ENCODE data around the gene UPF1.

Gene UPF1

DNA sequence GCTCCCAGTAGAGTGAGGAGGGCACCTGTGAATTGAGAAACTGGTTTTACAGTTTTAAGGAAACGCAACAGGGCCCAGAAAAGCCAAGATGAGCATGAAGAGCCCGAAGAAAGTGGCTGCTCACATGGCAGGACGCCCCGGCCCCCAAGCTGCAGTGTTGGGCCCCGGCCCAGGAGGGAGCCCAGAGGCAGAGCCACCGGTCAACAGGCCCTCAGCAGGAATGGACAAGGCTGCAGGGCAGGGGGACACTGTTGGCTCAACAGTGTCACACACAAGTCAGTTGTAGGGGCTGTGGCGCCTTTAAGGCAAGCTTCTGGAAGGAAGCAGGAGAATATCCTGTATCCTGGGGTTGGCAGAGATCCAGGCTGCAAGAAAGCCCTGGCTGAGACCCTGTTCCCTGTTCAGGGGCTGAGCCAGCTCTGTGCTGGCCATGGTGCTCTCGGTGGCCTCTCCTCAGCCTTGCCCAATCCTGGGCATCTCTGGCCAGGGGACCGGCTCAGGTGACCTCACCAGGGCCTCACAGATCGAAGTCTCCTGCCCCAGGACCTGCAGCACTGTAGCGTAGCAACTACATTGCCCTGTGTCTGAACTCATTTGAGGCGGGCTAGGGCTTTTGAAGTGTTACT is 28.0 kb downstream of the UPF1 start:
- Histone ChIP-seq H3K36me3 (ENCODE audit: control insufficient read depth, insufficient read depth, low read length) (peaks cover 98% of the 10 kb centered on the region), H3K27ac (ENCODE audit: low read depth, low read length, severe bottlenecking) (no peak overlapping the region), H3K9me3 (ENCODE audit: control insufficient read depth, low read length) (no peaks in the 10 kb centered on the region), H3K4me1 (ENCODE audit: control insufficient read depth, insufficient read depth, low read length, poor library complexity, severe bottlenecking) (no peaks in the 10 kb centered on the region), H3K4me3 (ENCODE audit: extremely low read depth, insufficient read depth, low read length, poor library complexity, severe bottlenecking) (no peak overlapping the region)
- 96 to 97% methylated on average over 10 to 12 of the region's 12 CpGs for WGBS, 2 experiments (ENCODE audit: insufficient coverage in 2 of 2)

DNA sequence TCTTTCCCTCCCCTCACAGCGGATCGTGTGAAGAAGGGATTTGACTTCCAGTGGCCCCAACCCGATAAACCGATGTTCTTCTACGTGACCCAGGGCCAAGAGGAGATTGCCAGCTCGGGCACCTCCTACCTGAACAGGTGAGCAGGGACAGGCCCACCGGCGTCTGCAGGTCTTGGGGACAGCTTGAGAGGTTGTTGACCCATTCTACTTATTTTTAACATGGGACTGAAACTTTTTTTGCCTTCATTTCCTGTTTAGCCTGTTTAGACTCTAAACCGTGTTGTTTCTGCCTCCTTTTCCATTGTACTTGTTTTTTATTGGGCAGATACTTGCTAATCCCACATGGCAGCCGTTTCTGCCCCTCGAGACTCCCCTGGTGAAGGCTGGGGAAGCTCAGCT is 28.5 kb downstream of the UPF1 start:
- Histone ChIP-seq H3K4me3 (ENCODE audit: extremely low read depth, insufficient read depth, low read length, poor library complexity, severe bottlenecking) (no peak overlapping the region), H3K4me1 (ENCODE audit: control insufficient read depth, insufficient read depth, low read length, poor library complexity, severe bottlenecking) (no peaks in the 10 kb centered on the region), H3K36me3 (ENCODE audit: control insufficient read depth, insufficient read depth, low read length) (peaks cover 98% of the 10 kb centered on the region), H3K9me3 (ENCODE audit: control insufficient read depth, low read length) (no peaks in the 10 kb centered on the region), H3K27ac (ENCODE audit: low read depth, low read length, severe bottlenecking) (no peak overlapping the region)
- 92 to 97% methylated on average over 4 to 11 of the region's 11 CpGs for WGBS, 2 experiments (ENCODE audit: insufficient coverage in 2 of 2)

DNA sequence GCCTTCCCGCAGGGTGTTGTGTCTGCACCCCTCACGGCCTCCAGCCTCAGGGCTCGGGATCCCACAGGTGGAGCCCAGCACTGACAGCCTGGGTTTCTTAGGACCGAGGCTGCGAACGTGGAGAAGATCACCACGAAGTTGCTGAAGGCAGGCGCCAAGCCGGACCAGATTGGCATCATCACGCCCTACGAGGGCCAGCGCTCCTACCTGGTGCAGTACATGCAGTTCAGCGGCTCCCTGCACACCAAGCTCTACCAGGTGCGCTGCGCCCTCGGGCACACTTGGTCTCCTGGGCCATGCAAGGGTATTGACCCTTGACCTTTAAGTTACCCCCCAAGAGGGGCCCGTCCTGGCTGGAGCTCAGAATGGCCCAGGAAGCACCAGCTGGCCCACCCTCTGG is 29.0 kb downstream of the UPF1 start:
- WGBS, 2 experiments (ENCODE audit: insufficient coverage in 2 of 2) = 95 to 99% methylated on average over 15 to 17 of the region's 17 CpGs
- Histone ChIP-seq H3K4me3 (ENCODE audit: extremely low read depth, insufficient read depth, low read length, poor library complexity, severe bottlenecking) (no peak overlapping the region), H3K9me3 (ENCODE audit: control insufficient read depth, low read length) (no peaks in the 10 kb centered on the region), H3K36me3 (ENCODE audit: control insufficient read depth, insufficient read depth, low read length) (peaks cover 98% of the 10 kb centered on the region), H3K4me1 (ENCODE audit: control insufficient read depth, insufficient read depth, low read length, poor library complexity, severe bottlenecking) (no peaks in the 10 kb centered on the region), H3K27ac (ENCODE audit: low read depth, low read length, severe bottlenecking) (no peak overlapping the region)

DNA sequence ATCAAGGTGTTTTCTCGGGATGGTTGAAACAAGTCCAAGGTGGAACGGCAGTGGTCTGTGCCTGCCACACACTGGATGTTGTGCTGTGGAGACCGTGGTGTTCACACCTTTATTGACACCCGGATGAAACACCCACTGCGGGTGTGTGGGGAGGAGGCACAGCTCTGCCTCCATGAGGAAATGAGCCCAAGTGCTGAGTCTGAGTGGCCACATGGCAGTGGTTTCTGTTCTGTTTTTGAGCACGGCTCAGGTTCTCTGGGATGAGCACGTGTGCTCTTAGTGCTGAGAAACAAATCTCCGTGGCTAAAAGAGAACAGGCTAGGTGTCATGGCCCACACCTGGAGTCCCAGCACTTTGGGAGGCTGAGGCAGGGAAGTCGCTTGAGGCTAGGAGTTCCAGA is 29.5 kb downstream of the UPF1 start:
- Histone ChIP-seq H3K4me3 (ENCODE audit: extremely low read depth, insufficient read depth, low read length, poor library complexity, severe bottlenecking) (no peak overlapping the region), H3K36me3 (ENCODE audit: control insufficient read depth, insufficient read depth, low read length) (peaks cover 97% of the 10 kb centered on the region)
- 95 to 97% methylated on average over 8 to 9 of the region's 9 CpGs for WGBS, 2 experiments (ENCODE audit: insufficient coverage in 2 of 2)

DNA sequence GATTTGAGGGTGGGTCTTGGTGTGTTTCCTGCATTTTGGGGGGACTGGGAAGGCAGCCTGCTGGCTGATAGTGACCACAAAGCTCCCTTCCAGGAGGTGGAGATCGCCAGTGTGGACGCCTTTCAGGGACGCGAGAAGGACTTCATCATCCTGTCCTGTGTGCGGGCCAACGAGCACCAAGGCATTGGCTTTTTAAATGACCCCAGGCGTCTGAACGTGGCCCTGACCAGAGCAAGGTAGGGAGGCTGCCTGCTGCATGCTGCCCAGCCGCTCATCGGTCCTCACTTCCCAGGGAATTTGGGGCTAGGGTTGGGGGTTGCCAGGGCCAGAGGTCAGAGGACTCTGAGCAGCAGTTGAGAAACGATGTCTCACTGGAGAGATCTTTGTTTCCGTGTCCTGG is 30.2 kb downstream of the UPF1 start:
- no peak overlapping the region for H3K4me3 ChIP-seq (ENCODE audit: extremely low read depth, insufficient read depth, low read length, poor library complexity, severe bottlenecking)
- H3K27ac ChIP-seq (ENCODE audit: low read depth, low read length, severe bottlenecking) = no peak overlapping the region
- WGBS, 2 experiments (ENCODE audit: insufficient coverage in 2 of 2) = 95 to 98% methylated on average over 12 of the region's 12 CpGs
- H3K4me1 ChIP-seq (ENCODE audit: control insufficient read depth, insufficient read depth, low read length, poor library complexity, severe bottlenecking) = no peaks in the 10 kb centered on the region
- no peaks in the 10 kb centered on the region for H3K9me3 ChIP-seq (ENCODE audit: control insufficient read depth, low read length)
- peaks cover 94% of the 10 kb centered on the region for H3K36me3 ChIP-seq (ENCODE audit: control insufficient read depth, insufficient read depth, low read length)

More for the DNA sequence above, 29.5 kb downstream of the UPF1 start:
- no peak overlapping the region for H3K27ac ChIP-seq (ENCODE audit: low read depth, low read length, severe bottlenecking)
- H3K9me3 ChIP-seq (ENCODE audit: control insufficient read depth, low read length) = no peaks in the 10 kb centered on the region
- no peaks in the 10 kb centered on the region for H3K4me1 ChIP-seq (ENCODE audit: control insufficient read depth, insufficient read depth, low read length, poor library complexity, severe bottlenecking)

DNA sequence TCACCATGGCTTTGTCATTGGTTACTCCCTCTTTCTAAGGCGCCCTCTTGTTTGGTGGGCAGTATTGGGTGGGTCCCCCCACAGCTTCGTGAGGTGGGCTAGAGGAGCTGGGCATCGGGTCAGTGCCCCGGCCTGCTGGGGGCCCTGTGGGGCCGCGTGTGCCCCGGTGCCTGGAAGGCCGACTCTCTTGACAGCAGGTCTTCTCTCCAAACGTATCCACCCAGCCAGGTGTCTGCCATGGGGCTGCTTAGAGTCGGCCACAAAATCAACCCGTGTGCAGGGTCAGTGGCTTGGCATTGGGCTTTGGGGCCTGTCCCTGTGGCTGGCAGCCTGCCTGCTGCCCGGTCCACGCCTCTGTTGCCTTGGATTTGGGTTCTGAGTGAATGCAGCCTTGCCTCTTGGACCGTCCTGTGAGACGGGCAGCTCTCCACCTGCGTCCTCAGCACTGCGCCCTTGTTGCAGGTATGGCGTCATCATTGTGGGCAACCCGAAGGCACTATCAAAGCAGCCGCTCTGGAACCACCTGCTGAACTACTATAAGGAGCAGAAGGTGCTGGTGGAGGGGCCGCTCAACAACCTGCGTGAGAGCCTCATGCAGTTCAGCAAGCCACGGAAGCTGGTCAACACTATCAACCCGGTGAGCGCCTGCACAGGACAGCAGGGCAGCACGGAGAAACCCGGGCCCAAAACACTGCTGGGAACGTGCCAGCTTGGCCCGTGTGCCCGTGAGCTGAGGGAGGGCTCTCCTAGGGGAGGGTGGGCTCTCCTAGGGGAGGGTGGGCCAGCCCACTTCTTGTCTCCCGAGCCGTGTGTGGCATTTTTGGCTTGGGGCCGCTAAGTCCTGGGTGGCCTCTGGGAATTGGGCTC is 31.4 kb downstream of the UPF1 start:
- no peaks in the 10 kb centered on the region for H3K4me1 ChIP-seq (ENCODE audit: control insufficient read depth, insufficient read depth, low read length, poor library complexity, severe bottlenecking)
- no peaks in the 10 kb centered on the region for H3K9me3 ChIP-seq (ENCODE audit: control insufficient read depth, low read length)
- no peak overlapping the region for H3K4me3 ChIP-seq (ENCODE audit: extremely low read depth, insufficient read depth, low read length, poor library complexity, severe bottlenecking)
- no peak overlapping the region for H3K27ac ChIP-seq (ENCODE audit: low read depth, low read length, severe bottlenecking)
- peaks cover 94% of the 10 kb centered on the region for H3K36me3 ChIP-seq (ENCODE audit: control insufficient read depth, insufficient read depth, low read length)
- 94 to 99% methylated on average over 28 to 32 of the region's 33 CpGs for WGBS, 2 experiments (ENCODE audit: insufficient coverage in 2 of 2)

DNA sequence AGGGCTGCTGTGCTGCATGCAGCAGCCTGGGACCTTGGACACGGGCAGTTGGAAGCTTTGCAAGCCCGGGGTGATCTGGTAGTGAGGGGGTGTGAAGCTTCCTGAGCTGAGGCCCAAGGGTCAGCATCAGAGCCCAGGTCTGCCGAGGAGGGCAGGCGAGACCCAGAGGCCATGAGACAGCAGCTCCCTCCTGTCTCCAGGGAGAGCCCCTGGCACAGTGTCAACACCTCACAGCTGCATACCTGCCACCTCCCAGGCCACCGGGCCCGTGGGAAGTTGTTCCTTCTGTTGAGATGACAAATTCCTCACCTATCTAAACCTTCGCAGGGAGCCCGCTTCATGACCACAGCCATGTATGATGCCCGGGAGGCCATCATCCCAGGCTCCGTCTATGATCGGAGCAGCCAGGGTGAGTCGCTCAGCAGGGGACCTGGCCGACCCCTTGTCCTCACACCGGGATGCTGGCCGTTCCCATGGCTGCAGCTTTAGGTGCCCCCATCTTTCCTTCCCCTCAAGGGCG is 32.1 kb downstream of the UPF1 start:
- no peaks in the 10 kb centered on the region for H3K9me3 ChIP-seq (ENCODE audit: control insufficient read depth, low read length)
- no peak overlapping the region for H3K27ac ChIP-seq (ENCODE audit: low read depth, low read length, severe bottlenecking)
- H3K4me1 ChIP-seq (ENCODE audit: control insufficient read depth, insufficient read depth, low read length, poor library complexity, severe bottlenecking) = no peaks in the 10 kb centered on the region
- peaks cover 88% of the 10 kb centered on the region for H3K36me3 ChIP-seq (ENCODE audit: control insufficient read depth, insufficient read depth, low read length)
- H3K4me3 ChIP-seq (ENCODE audit: extremely low read depth, insufficient read depth, low read length, poor library complexity, severe bottlenecking) = no peak overlapping the region
- 95 to 96% methylated on average over 14 of the region's 16 CpGs for WGBS, 2 experiments (ENCODE audit: insufficient coverage in 2 of 2)

DNA sequence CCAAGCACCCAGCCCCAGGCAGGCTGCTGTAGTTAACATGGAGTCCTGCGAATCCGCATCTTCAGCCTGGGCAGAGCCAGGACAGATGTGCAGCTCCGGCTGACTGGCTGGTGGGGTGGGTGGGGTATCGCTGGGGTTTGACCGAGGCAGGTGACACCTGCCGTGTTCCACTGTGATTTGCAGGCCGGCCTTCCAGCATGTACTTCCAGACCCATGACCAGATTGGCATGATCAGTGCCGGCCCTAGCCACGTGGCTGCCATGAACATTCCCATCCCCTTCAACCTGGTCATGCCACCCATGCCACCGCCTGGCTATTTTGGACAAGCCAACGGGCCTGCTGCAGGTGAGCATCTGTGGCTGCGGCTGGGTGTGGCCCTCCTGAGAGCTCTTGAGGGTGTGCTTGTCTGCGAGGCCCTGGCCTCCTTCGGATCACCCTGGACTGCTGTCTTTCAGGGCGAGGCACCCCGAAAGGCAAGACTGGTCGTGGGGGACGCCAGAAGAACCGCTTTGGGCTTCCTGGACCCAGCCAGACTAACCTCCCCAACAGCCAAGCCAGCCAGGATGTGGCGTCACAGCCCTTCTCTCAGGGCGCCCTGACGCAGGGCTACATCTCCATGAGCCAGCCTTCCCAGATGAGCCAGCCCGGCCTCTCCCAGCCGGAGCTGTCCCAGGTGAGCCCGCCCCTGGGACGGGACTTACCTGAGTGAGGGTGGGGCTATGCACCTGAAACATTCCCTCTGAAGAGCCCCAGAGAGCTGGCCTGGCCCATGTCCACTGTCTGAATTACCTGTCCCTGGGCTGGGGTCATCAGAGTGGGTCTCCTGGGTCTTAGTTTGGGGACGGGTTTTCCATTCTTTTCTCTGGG is 33.6 kb downstream of the UPF1 start:
- Histone ChIP-seq H3K9me3 (ENCODE audit: control insufficient read depth, low read length) (no peaks in the 10 kb centered on the region), H3K36me3 (ENCODE audit: control insufficient read depth, insufficient read depth, low read length) (peaks cover 74% of the 10 kb centered on the region), H3K4me1 (ENCODE audit: control insufficient read depth, insufficient read depth, low read length, poor library complexity, severe bottlenecking) (no peaks in the 10 kb centered on the region), H3K4me3 (ENCODE audit: extremely low read depth, insufficient read depth, low read length, poor library complexity, severe bottlenecking) (no peak overlapping the region), H3K27ac (ENCODE audit: low read depth, low read length, severe bottlenecking) (no peak overlapping the region)
- 92 to 95% methylated on average over 22 to 27 of the region's 27 CpGs for WGBS, 2 experiments (ENCODE audit: insufficient coverage in 2 of 2)

DNA sequence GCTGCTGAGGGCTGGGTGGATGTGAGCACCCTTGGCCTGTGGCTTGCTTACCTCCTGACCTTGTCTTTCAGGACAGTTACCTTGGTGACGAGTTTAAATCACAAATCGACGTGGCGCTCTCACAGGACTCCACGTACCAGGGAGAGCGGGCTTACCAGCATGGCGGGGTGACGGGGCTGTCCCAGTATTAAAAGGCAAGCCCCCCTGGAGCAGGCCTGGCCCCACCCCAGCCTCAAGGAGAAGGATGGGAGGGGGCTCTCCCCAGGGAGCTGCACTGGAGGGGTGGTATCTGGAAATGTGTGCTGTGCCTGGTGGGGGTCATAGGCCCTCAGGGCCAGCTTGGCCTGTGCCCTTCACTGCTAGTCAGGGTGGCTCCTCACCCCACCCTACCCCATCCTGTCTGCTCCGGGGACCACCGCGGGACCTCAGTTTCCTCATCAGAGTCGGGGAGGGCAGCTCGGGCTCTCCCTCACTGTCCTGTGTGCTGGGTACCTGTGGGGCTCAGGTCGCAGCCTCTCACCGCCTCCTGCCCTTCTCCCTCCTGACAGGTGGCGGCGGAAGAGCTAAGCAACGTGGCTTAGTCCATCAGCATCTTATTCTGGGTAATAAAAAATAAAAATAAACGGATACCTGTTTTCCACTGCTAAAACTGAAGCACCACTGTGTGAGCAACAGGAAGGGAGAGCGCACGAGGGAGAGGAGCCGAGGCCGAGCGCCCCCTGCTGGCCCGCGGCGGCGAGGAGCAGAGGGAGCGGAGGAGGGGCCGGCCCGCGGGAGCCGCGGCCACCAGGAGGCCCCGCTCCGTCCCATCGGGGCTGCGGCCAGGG is 34.4 kb downstream of the UPF1 start:
- Histone ChIP-seq H3K27ac (ENCODE audit: low read depth, low read length, severe bottlenecking) (no peak overlapping the region), H3K4me1 (ENCODE audit: control insufficient read depth, insufficient read depth, low read length, poor library complexity, severe bottlenecking) (no peaks in the 10 kb centered on the region), H3K36me3 (ENCODE audit: control insufficient read depth, insufficient read depth, low read length) (peaks cover 65% of the 10 kb centered on the region), H3K9me3 (ENCODE audit: control insufficient read depth, low read length) (no peaks in the 10 kb centered on the region), H3K4me3 (ENCODE audit: extremely low read depth, insufficient read depth, low read length, poor library complexity, severe bottlenecking) (no peak overlapping the region)
- WGBS, 2 experiments (ENCODE audit: insufficient coverage in 2 of 2) = 43 to 44% methylated on average over 28 to 32 of the region's 38 CpGs

DNA sequence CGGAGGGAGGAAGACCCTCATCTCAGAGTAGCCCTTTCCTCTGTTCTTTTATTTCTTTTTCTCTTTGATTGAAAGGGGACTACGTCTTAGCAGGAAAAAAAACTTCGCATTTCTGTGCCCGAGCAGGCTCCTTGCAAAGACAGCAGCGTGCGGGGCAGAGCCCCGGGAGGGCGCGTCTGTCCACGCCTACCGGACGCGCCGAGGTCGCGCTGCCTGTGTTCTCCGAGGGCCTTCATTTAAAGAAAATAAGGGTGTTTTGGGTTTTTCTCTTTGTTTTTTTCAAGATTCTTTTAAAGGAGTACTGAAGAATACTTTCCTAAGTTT is 35.0 kb downstream of the UPF1 start:
- WGBS, 2 experiments (ENCODE audit: insufficient coverage in 2 of 2) = 85 to 86% methylated on average over 11 to 13 of the region's 17 CpGs
- H3K4me3 ChIP-seq (ENCODE audit: extremely low read depth, insufficient read depth, low read length, poor library complexity, severe bottlenecking) = no peak overlapping the region
- no peaks in the 10 kb centered on the region for H3K9me3 ChIP-seq (ENCODE audit: control insufficient read depth, low read length)
- no peak overlapping the region for H3K27ac ChIP-seq (ENCODE audit: low read depth, low read length, severe bottlenecking)
- H3K4me1 ChIP-seq (ENCODE audit: control insufficient read depth, insufficient read depth, low read length, poor library complexity, severe bottlenecking) = no peaks in the 10 kb centered on the region
- H3K36me3 ChIP-seq (ENCODE audit: control insufficient read depth, insufficient read depth, low read length) = peaks cover 62% of the 10 kb centered on the region
